HEK293 (cell line): ENCODE results near the gene CFAP299.

Experiments used
- BCL11B ChIP-seq: fragments of 450-650 bp; formaldehyde crosslinking; IDR thresholded peaks from 2 replicates; pipeline ENCODE4 v1.5.1; 2016; ENCODE audit warnings: low read depth, missing biosample characterization, missing genetic modification characterization
- ELK4 ChIP-seq: IDR thresholded peaks from 2 replicates; pipeline ENCODE4 v1.6.1; 2011; ENCODE audit warnings: mild to moderate bottlenecking, low read depth, low read length, borderline replicate concordance
- FEZF1 ChIP-seq: fragments of 450-650 bp; formaldehyde crosslinking; IDR thresholded peaks from 2 replicates; pipeline ENCODE4 v1.5.1; 2016; ENCODE audit warnings: missing biosample characterization, missing genetic modification characterization
- HIC1 ChIP-seq: fragments of 450-650 bp; formaldehyde crosslinking; IDR thresholded peaks from 2 replicates; pipeline ENCODE4 v1.5.1; 2016; ENCODE audit warnings: missing biosample characterization, missing genetic modification characterization
- KLF7 ChIP-seq: fragments of 450-650 bp; formaldehyde crosslinking; IDR thresholded peaks from 2 replicates; pipeline ENCODE4 v1.5.1; 2016; ENCODE audit warnings: missing biosample characterization, missing genetic modification characterization, borderline replicate concordance
- MYNN ChIP-seq: fragments of 450-650 bp; formaldehyde crosslinking; IDR thresholded peaks from 2 replicates; pipeline ENCODE4 v1.5.1; 2016; ENCODE audit warnings: missing biosample characterization, missing genetic modification characterization, borderline replicate concordance
- PBX3 ChIP-seq: sonication (generic); formaldehyde crosslinking; IDR thresholded peaks from 2 replicates; pipeline ENCODE4 v1.8.1; 2022; ENCODE audit warnings: mild to moderate bottlenecking, moderate library complexity, missing genetic modification reagents
- PRDM6 ChIP-seq: fragments of 450-650 bp; formaldehyde crosslinking; IDR thresholded peaks from 2 replicates; pipeline ENCODE4 v1.5.1; 2017; ENCODE audit warnings: missing biosample characterization, missing genetic modification characterization
- SALL2 ChIP-seq: fragments of 450-650 bp; formaldehyde crosslinking; IDR thresholded peaks from 2 replicates; pipeline ENCODE4 v1.5.0; 2017; ENCODE audit warnings: missing biosample characterization, mild to moderate bottlenecking, missing genetic modification characterization, borderline replicate concordance
- SP7 ChIP-seq: fragments of 450-650 bp; formaldehyde crosslinking; IDR thresholded peaks from 2 replicates; pipeline ENCODE4 v1.5.1; 2016; ENCODE audit warnings: missing biosample characterization, missing genetic modification characterization
- ZBTB21 ChIP-seq: fragments of 450-650 bp; formaldehyde crosslinking; IDR thresholded peaks from 2 replicates; pipeline ENCODE4 v1.5.1; 2017; ENCODE audit warnings: missing biosample characterization, missing genetic modification characterization
- ZBTB48 ChIP-seq: fragments of 450-650 bp; formaldehyde crosslinking; IDR thresholded peaks from 2 replicates; pipeline ENCODE4 v1.5.1; 2016; ENCODE audit warnings: missing biosample characterization, missing genetic modification characterization
- ZEB2 ChIP-seq: fragments of 450-650 bp; formaldehyde crosslinking; IDR thresholded peaks from 2 replicates; pipeline ENCODE4 v1.5.1; 2016; ENCODE audit warnings: missing biosample characterization, missing genetic modification characterization
- ZNF112 ChIP-seq: fragments of 450-650 bp; formaldehyde crosslinking; IDR thresholded peaks from 2 replicates; pipeline ENCODE4 v1.5.0; 2017; ENCODE audit warnings: missing biosample characterization, missing genetic modification characterization
- ZNF155 ChIP-seq: fragments of 450-650 bp; formaldehyde crosslinking; IDR thresholded peaks from 2 replicates; pipeline ENCODE4 v1.5.1; 2016; ENCODE audit warnings: missing biosample characterization, missing genetic modification characterization
- ZNF2 ChIP-seq: fragments of 450-650 bp; formaldehyde crosslinking; IDR thresholded peaks from 2 replicates; pipeline ENCODE4 v1.5.1; 2016; ENCODE audit warnings: missing biosample characterization, missing genetic modification characterization
- ZNF24 ChIP-seq: fragments of 450-650 bp; formaldehyde crosslinking; IDR thresholded peaks from 2 replicates; pipeline ENCODE4 v1.5.1; 2016; ENCODE audit warnings: missing biosample characterization, missing genetic modification characterization
- ZNF341 ChIP-seq: fragments of 450-650 bp; formaldehyde crosslinking; IDR thresholded peaks from 2 replicates; pipeline ENCODE4; 2016; ENCODE audit warnings: low read depth, missing biosample characterization, missing genetic modification characterization
- ZNF366 ChIP-seq: fragments of 450-650 bp; formaldehyde crosslinking; conservative IDR thresholded peaks from 2 replicates; pipeline ENCODE4 v1.5.1; 2016; ENCODE audit warnings: missing biosample characterization, missing genetic modification characterization
- ZNF391 ChIP-seq: fragments of 450-650 bp; formaldehyde crosslinking; IDR thresholded peaks from 2 replicates; pipeline ENCODE4 v1.5.1; 2016; ENCODE audit warnings: low read depth, missing biosample characterization, missing genetic modification characterization, borderline replicate concordance
- ZNF426 ChIP-seq: fragments of 450-650 bp; formaldehyde crosslinking; IDR thresholded peaks from 2 replicates; pipeline ENCODE4 v1.5.1; 2017; ENCODE audit warnings: missing biosample characterization, missing genetic modification characterization, mild to moderate bottlenecking, inconsistent platforms, moderate library complexity
- ZNF501 ChIP-seq: fragments of 450-650 bp; formaldehyde crosslinking; IDR thresholded peaks from 2 replicates; pipeline ENCODE4 v1.5.1; 2016; ENCODE audit warnings: missing biosample characterization, missing genetic modification characterization
- ZNF561 ChIP-seq: fragments of 450-650 bp; IDR thresholded peaks from 2 replicates; pipeline ENCODE4 v1.5.1; 2018; ENCODE audit warnings: missing biosample characterization, missing genetic modification characterization, borderline replicate concordance
- ZNF624 ChIP-seq: fragments of 450-650 bp; formaldehyde crosslinking; IDR thresholded peaks from 2 replicates; pipeline ENCODE4 v1.5.1; 2017; ENCODE audit warnings: missing biosample characterization, missing genetic modification characterization
- ZNF830 ChIP-seq: fragments of 450-650 bp; IDR thresholded peaks from 2 replicates; pipeline ENCODE4 v1.5.0; 2018; ENCODE audit warnings: missing biosample characterization, missing genetic modification characterization, low read depth, mild to moderate bottlenecking, moderate library complexity
- ZXDB ChIP-seq: fragments of 450-650 bp; formaldehyde crosslinking; IDR thresholded peaks from 2 replicates; pipeline ENCODE4 v1.5.1; 2016; ENCODE audit warnings: missing biosample characterization, missing genetic modification characterization
- TF ChIP-seq, protein P1 (sequence below): fragments of 450-650 bp; formaldehyde crosslinking; conservative IDR thresholded peaks from 2 replicates; pipeline ENCODE4 v1.5.1; 2016; ENCODE audit warnings: low read depth, missing biosample characterization, missing genetic modification characterization
- TF ChIP-seq, protein P2 (sequence below): fragments of 450-650 bp; formaldehyde crosslinking; IDR thresholded peaks from 2 replicates; pipeline ENCODE4 v1.5.1; 2016; ENCODE audit warnings: missing biosample characterization, missing genetic modification characterization

Gene CFAP299

DNA sequence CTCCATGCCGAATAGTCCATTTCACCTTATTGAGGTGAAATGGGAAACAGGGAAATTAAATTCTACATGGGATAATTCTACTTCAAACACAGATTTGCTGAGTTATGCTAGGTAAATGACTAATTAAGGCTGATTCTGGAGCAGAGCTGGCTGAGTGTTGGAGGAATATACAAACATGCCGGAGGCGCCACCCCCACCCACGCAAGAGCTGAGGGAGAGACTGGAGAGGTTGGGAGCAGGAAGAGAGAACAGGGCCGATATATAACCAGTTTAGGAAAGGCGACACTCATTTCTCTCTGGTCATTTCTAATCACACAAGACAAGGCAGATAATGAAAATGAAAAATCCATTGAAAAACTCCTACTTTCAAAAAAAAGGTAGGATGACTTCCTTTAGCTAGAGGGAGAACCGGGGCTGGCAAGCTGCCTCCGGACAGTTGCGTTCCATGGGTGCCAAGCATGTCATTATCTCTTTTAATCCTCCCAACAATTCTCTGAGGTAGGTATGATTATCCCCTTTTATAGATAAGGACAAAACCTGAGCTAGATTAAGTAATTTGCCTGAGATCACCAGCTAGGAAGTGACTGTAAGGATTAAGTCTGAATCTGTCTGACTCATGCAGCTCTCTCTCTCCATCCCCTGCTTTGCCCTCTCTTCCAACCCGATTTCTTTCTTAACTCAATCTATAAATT lies 27.6 kb upstream of the CFAP299 start (continued):
- peak; percentile 87 for TF ChIP-seq ZNF366 (tag by site-specific recombination)
- peak; percentile 40; the same call in 1 of the 2 replicates for TF ChIP-seq PRDM6 (tag by site-specific recombination)
- no peak for TF ChIP-seq PBX3
- no peak for TF ChIP-seq ZNF2
- no peak for TF ChIP-seq KLF7 (tag by site-specific recombination)
- no peak for TF ChIP-seq ZNF561 (tag by site-specific recombination)
- TF ChIP-seq SP7 = peak; percentile 95
- TF ChIP-seq ZNF624 = no peak
- TF ChIP-seq ZEB2 (tag by site-specific recombination) = peak; percentile 17; the same call in 1 of the 2 replicates
- TF ChIP-seq, protein P1, sequence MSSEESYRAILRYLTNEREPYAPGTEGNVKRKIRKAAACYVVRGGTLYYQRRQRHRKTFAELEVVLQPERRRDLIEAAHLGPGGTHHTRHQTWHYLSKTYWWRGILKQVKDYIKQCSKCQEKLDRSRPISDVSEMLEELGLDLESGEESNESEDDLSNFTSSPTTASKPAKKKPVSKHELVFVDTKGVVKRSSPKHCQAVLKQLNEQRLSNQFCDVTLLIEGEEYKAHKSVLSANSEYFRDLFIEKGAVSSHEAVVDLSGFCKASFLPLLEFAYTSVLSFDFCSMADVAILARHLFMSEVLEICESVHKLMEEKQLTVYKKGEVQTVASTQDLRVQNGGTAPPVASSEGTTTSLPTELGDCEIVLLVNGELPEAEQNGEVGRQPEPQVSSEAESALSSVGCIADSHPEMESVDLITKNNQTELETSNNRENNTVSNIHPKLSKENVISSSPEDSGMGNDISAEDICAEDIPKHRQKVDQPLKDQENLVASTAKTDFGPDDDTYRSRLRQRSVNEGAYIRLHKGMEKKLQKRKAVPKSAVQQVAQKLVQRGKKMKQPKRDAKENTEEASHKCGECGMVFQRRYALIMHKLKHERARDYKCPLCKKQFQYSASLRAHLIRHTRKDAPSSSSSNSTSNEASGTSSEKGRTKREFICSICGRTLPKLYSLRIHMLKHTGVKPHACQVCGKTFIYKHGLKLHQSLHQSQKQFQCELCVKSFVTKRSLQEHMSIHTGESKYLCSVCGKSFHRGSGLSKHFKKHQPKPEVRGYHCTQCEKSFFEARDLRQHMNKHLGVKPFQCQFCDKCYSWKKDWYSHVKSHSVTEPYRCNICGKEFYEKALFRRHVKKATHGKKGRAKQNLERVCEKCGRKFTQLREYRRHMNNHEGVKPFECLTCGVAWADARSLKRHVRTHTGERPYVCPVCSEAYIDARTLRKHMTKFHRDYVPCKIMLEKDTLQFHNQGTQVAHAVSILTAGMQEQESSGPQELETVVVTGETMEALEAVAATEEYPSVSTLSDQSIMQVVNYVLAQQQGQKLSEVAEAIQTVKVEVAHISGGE (tag by site-specific recombination) = no peak
- no peak for TF ChIP-seq ELK4
- TF ChIP-seq ZNF830 (tag by site-specific recombination) = no peak
- TF ChIP-seq ZXDB (tag by site-specific recombination) = peak; percentile 57
- TF ChIP-seq ZNF341 (tag by site-specific recombination) = no peak
- 0 out of 2 replicates have a peak, but pooled peaks have one; percentile 26 for TF ChIP-seq HIC1 (tag by site-specific recombination)
- no peak for TF ChIP-seq ZNF426
- no peak for TF ChIP-seq ZBTB48 (tag by site-specific recombination)
- 0 out of 2 replicates have a peak, but pooled peaks have one; percentile 54 for TF ChIP-seq ZNF24 (tag by site-specific recombination)
- TF ChIP-seq ZNF391 (tag by site-specific recombination) = peak; percentile 39; the same call in 1 of the 2 replicates
- TF ChIP-seq MYNN = no peak
- TF ChIP-seq ZNF112 (tag by site-specific recombination) = no peak
- TF ChIP-seq ZNF501 (tag by site-specific recombination) = no peak
- TF ChIP-seq SALL2 (tag by site-specific recombination) = no peak
- TF ChIP-seq, protein P2, sequence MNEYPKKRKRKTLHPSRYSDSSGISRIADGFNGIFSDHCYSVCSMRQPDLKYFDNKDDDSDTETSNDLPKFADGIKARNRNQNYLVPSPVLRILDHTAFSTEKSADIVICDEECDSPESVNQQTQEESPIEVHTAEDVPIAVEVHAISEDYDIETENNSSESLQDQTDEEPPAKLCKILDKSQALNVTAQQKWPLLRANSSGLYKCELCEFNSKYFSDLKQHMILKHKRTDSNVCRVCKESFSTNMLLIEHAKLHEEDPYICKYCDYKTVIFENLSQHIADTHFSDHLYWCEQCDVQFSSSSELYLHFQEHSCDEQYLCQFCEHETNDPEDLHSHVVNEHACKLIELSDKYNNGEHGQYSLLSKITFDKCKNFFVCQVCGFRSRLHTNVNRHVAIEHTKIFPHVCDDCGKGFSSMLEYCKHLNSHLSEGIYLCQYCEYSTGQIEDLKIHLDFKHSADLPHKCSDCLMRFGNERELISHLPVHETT (tag by site-specific recombination) = peak; percentile 73; the same call in 1 of the 2 replicates
- peak; percentile 12; the same call in 1 of the 2 replicates for TF ChIP-seq FEZF1 (tag by site-specific recombination)
- TF ChIP-seq ZBTB21 (tag by site-specific recombination) = 0 out of 2 replicates have a peak, but pooled peaks have one; percentile 24
- TF ChIP-seq BCL11B (tag by site-specific recombination) = peak; percentile 43; the same call in 1 of the 2 replicates
- TF ChIP-seq ZNF155 (tag by site-specific recombination) = no peak
